HG02763 (cell line): Measurements from ENCODE around the gene GALNTL6.
"Not testable (repeated sequence)": the region's sequence is repeated elsewhere in the genome, so short reads cannot be mapped to it uniquely, and the experiment has no call there.

ENCODE experiments used
- ATAC-seq: cut with Tn5 transposase; IDR thresholded peaks from one replicate; pipeline ENCODE4 v1.9.1; 2021; ENCODE audit warnings: mild to moderate bottlenecking, moderate library complexity; ENCODE audit not compliant: unreplicated experiment

Gene GALNTL6

DNA sequence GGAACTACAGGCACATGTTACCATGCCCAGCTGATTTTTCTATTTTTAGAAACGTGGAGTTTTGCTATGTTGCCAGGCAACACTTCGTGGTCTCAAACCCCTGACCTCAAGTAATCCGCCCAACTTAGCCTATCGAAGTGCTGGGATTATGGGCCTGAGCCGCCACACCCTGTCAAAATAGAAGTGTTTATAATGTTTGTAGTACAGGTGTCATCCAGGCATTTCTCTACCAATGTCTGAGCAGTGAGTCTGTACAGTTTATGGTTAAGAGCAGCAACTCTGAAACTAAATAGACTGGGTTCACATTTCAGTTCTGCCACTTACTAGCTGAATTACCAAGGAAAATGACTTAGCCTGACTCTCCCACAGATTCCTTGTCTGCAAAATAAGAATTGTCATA, 895.0 kb downstream of the GALNTL6 start:
- no peak for ATAC-seq

DNA sequence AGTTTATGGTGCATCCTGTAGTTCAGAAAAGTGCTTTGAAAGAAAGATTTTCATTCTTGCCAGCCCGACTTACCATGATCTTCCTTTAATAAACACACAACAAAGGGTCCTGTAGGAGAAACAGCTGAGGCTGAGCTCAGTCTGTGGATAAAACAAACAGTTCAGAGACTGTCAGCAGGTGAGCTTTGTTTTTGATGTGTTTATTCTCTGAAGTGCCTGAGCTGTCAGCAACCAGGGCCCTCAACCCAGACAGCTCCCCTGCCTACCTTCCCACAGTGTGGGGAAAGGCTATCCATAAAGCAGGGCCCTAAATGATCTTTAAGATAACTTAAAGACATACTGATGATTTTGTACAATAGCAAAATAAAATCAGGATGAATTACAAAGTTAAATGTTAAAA, 896.2 kb downstream of the GALNTL6 start:
- no peak for ATAC-seq

DNA sequence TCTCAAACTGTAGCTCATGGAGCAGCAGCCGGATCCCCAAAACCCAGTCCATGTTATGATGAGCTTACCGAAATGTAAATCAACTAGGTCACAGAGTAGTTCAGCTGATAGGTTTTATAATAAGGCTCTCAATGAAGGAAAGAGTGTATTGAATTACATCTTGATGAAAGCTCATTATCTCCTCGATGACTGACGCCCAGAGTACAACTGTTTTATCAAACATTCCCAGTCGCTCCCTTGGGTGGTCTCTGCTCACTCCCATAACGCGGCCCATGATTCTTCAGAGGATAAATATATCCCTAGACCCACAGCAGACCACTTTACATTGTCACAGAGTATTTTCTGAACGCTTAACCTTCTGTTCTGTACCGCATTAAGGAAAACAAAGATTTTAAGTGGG, 903.1 kb downstream of the GALNTL6 start:
- no peak for ATAC-seq

DNA sequence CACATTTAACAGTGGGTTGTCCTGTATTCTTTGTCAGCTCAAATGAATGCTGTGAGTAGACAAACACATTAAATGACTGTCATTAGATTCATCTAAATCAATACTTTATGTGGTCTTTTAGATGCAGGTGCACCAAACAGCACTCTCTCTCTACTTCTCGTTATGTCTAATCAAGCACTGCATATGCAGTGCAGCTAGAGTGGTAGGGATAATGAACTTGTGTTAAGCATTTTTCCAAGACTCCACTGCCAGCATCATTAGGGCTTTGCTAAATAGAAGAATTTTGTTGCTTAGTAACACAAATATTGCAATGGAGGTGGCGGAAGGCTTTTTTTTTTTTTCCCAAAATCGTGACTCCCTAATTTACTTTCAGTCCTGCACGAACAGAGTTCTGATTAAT, 908.5 kb downstream of the GALNTL6 start:
- ATAC-seq, result no peak

DNA sequence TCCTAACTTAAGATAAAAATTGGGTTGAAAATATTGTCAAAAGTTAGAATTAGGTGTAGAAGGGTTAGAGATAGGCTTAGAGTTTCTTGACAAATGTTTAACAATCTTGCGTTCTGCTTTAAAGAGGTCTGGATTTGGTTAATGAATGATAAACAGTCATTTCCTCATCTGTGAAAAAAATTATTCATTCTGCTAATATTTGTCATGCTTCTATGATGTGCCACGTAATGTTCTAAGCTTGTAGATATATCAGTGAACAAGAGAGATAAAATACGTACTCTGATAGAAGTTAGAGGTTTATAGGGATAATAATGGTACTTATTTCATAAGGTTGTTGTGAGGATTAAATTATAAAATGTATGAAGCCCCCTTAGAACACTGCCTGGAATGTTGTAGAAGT, 912.4 kb downstream of the GALNTL6 start:
- no peak for ATAC-seq

DNA sequence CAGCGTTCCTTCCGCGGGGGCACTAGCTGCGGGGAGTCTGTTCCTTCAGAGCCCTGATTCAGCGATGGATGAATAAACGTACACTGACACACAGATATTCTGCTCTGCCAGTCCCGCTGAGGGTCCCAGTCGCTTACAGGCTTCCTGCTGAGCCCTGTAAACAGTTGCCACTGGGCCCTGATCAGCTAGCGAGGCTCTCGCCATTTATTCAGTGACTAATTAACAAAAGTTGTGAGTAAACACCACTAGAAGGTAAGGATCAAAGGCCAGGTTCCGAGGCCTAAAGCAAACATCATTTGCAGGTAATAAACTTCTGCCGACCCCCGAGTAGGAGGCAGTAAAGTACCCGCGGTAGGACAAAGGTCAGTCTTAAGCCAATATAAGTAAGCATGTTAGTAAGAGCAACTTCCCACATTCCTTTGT, 912.8 kb downstream of the GALNTL6 start:
- ATAC-seq, result no peak

DNA sequence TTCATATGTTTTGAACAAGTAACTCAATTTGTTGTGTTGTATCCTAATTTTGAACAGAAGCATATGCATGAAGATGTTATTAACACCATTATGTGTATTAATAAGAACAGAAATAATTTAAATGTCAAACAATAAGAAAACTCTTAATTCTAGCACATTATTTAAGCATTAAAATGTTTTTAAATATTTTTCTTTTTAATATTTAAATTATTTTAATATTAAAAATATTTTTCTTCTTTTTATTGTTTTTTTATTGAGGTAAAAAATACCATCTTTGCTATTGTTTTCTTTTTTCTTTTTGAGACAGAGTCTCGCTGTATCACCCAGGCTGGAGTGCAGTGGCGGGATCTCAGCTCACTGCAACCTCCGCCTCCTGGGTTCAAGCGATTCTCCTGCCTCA, 914.4 kb downstream of the GALNTL6 start:
- no peak for ATAC-seq

DNA sequence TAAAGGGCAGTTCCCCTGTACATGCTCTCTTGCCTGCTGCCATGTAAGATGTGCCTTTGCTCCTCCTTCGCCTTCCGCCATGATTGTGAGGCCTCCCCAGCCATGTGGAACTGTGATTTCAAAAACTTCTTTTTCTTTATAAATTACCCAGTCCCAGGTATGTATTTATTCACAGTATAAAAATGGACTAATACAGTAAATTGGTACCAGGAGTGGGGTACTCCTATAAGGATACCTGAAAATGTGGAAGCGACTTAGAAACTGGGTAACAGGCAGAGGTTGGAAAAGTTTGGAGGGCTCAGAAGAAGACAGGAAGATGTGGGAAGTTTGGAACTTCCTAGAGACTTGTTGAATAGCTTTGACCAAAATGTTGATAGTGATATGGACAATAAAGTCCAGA, 920.4 kb downstream of the GALNTL6 start:
- not testable (repeated sequence) for ATAC-seq

DNA sequence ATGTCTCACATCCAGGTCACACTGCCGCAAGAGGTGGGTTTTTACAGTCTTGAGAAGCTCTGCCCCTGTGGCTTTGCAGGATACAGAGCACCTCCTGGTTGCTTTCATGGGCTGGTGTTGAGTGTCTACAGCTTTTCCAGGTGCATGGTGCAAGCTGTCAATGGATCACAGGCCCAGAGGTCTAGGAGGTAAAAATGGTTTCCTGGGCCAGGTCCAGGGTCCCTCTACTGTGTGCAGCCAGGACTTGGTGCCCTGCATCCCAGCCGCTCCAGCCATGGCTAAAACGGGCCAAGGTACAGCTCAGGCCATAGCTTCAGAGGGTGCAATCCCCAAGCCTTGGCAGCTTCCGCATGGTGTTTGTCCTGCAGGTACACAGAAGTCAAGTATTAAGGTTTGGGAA, 921.4 kb downstream of the GALNTL6 start:
- no peak for ATAC-seq

DNA sequence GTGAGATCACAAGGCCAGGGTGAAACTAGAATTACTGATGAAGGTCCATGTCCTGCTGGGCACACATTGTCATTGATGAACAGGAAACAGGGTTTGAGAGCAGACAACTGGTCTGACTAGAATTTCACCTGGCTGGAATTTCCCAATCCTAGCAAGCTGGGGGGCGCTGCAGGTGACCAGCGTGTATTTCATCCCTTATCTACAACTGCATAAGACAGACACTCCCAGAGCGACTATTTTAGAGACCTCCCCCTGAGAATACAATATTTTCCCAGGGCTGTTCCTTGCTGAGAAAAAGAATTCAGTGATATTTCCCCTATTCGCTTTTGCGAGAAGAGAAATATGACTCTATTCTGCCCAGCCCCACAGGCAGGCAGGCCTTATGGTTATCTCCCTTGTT, 922.8 kb downstream of the GALNTL6 start:
- ATAC-seq, result no peak

DNA sequence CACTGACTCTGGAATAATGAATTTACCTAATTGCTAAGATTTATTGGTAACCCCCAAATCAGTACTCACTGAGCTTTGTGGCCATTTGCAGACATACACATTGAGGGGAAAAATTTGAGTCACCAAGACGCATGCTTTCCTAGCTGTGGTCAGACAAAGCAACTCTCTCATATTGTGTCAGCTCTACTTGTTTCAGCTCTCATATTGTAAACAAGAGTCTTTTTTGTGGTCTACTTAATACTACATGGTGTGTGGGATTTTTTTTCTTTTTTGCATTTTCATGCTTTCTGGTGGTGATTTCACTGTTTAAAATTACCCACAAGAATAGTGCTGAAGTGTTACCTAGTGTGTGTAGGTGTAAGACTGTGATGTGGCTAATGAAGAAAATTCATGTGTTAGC, 927.2 kb downstream of the GALNTL6 start:
- peak; percentile 95 for ATAC-seq

DNA sequence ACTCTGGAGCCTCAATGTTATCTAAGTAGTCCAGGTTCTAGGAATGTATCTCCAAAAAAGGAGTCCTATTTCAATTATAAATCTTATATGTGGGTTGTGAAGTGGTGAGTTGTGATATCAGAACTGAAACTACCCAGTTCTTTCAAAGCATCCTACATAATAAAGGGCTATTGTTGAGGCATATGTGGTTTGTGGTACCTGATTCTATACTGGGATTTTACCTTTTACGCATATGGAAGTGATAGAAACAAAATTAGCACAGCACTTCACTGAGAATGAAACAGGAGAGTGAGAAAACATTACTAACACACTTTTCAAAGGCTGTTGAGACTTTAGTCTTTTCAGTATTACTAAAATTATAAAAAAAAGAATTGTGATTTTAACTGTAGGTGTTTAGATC, 937.7 kb downstream of the GALNTL6 start:
- ATAC-seq, result peak; percentile 94

DNA sequence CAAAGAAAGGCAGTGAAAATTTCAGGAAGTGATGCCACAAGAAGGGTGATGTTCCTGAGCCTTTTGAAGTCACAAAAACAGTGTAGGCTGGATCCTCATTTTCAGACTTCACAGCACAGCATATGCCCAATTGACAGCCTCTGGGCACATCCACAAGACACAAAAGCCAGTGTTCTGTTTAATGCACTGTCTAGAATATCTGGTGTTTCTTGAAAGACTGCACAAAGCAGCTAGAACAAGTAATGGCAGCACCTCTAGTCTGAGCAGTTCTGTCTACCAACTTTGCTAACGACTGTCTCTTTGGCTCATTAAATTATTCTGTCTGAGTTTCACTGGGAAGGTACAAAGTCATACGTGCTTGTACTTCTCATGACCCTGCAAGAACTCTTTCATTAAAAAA, 938.3 kb downstream of the GALNTL6 start:
- ATAC-seq, result no peak

DNA sequence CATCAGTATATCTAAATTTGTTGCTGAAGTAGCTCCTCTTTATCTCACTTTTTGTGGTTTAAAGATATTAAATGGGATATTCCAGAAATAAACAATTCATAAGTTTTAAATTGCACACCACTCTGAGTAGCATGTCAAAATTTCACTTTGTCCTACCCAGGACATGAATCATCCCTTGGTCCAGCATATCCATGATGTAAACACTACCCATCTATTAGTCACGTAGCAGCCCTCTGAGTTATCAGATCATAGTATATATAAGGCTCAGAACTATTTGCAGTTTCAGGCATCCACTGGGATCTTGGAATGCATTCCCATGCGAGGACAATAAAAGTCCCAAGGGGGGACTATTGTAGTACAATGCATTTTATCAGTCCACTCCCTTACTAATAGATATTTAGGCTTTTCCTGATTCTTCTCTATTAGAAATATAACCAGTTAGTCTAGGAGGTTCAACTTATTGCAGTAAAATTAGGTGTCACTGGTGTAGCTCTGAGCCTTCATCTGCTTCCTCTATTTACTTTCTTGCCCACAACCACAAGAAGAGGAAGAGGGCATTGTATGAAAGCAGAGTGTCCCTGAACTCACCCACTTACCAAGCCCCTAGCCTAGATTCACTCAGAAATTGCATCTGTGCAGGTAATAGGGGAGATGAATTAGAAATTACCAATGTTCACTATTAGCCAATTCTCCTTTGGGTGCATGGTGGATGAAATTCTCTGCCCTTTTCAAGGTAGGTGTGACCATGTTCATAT, 945.6 kb downstream of the GALNTL6 start:
- no peak for ATAC-seq

DNA sequence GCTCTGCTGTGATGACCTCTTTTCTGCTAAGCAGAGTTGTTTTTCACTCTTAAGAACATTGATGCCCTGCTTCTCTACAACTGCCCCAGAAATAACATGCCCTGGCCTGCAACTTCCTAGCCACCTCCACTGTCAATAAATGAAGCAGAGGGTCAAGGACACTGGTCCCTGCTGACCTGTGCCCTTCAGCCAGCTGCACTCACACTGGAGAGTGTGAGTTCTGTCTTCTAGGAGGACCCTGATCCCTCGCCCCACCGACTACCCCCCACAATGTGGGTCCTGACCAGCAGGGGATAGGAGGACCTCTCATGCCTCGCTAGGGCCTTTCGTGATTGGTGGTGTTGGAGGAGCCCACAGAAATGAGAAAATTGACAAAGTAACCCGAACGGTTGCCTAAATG, 947.3 kb downstream of the GALNTL6 start:
- no peak for ATAC-seq

DNA sequence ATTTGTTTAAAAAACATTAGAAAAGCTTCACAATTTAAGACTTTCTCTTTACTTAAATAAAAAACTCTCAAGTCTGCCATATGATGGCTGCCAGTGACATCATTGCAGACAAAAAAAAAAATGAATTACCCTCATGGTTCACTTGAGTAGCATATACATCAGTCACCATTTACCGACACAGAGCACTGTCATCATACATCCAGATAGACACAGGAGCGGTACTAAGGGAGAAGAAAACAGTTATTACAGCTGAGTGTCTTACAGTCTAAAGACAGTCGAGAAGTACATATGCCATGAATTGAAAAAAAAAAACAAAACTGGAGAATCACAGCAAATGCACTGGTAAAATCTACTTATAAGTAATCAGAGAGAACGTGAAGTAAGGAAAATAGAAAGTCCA, 949.7 kb downstream of the GALNTL6 start:
- ATAC-seq, result no peak

DNA sequence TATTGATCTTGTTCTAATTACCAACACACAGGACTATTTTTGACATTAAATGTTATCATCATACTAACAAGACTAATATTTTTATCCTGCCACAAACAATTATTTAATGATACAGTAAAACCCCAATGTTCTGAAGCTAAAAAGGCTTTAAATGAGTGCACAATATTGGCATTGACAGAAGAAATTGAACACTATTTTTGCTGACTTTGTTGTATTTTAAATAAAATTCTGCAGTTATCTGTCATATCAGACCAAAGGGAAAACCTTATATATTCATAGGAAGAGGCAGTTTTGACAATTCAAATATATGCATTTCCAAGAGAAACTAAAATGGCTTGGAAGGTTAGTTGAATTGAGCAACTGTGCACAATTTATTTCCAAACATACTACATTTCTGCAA, 957.6 kb downstream of the GALNTL6 start:
- no peak for ATAC-seq

DNA sequence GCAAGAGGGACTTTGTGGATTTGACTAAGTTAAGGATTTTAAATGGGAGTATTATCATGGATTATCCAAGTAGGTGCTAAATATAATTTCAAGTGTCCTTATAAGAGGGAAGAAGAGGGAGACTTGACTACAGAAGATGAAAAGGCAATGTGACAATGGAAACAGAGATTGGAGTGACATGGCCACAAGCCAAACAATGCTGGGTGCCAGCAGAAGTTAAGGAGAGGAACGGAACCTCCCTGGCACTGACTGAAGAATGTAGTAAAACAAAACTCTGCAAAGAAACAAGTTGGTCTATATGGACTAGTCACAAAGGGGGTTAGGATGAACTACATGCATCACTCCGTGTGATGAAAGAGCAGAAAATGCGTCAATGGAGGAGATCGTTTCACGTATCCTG, 959.6 kb downstream of the GALNTL6 start:
- no peak for ATAC-seq

DNA sequence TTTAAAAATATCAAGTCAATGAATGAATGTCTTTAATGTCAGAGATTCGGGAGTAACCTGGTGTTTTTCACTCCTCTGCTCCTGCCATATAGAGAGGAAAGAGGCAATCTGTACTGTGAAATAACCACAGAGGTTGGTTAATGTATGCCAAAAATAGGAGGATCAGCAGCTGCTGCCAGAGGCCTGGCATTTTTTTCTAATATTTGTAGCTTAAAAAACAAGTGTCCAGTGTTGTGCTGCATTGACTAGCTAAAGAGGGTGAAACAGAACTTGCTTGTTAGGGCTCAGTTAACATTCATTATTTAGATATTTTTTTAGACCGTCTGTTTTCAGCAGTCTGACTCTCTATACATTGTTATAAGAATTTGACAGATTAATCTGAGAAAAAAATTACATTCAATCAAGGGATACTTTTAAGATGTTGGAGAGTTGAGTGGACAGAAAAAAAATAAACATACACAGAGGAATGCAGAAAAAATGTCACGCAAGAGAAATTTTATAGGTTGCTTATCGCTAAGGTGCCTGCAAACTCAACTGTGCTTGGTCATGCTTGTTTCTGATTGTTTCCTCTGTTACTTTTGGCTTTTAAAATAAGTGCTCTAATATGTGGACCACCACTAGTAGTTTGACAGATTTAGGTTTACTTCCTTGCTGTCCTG, 963.1 kb downstream of the GALNTL6 start:
- ATAC-seq, result no peak

DNA sequence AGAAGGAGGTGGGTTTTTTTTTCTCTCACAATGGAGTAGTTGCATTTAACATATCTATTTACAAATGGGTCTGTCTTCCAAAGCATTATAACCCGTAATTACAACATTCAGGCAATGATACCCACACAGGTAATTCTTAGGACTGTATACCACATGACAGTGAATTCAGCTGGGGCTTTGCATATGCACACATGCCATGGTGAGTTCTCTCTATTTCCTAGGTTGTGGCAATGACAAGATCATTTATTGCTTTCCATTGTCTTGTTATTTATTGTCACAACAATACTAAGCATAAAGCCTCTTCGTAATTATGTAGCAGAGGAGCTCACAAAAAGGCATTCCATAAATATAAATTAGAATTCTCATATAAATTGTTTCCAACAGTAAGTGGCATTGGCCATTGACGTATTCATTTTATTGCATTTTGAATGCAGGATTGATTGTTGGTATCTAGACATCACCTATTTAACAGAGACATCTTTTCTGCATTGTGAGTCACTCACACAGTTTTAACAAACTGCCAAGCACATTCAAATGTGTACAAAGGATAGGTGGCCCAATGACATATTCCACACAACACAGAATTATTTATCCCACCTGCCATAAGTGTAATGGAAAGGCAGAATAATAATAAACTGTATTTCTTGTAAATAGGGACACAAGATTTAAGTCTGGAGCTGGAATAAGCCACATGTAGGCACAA, 964.7 kb downstream of the GALNTL6 start:
- no peak for ATAC-seq

DNA sequence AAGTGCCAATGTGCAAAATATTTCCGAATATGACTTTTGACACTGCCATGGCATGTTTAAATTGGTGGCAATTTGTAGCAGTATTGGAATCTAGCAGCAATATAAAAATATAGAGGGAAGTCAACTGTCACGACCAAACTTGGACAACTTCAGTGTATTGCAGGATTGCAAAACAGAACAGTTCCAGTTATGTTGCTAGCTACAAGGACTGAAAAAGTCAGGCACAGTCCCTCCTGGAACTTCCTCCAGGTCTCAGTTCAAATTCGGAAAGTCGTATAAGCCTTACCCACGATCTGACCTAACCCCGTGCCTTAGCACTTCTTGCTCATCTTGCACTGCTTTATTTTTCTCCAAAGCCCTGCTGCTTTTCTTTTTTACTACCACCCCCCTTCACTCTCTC, 965.4 kb downstream of the GALNTL6 start:
- ATAC-seq, result no peak

DNA sequence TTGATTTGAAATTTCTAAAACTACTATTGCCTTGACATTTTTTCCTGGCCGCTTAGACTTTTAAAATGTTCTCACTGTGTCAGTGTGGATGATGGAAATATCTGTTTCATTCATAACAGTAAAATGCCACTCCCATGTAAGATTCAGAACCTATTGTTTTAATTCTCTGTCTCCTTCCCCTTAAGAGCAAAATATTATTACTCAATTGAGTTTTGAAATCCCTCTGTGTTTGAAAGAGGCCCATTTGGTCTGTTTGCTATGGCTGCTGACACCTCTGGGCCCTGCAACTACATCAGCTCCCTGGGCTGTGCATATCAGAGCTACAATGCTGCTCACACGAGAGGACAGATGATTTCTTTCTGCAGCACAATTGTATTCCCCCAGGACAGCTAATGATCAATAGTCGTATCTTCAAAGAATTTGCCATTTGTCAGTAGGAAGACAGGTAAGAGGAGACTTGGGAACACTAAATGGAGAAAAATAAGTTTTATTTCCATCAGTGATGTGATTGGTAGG, 967.4 kb downstream of the GALNTL6 start:
- no peak for ATAC-seq
